IMR-90 (cell line): ENCODE data around the gene INPP5B. TPM values are rescaled to one million over a fixed set of nuclear protein-coding genes. Genes with fewer than 3 reads are reported as not detected.

Experiments
- microRNA-seq, 2 experiments: library from miRNA; stranded (forward) in 1 of 2; unstranded in 1 of 2; fragments of 10-50 nt in 1 of 2; fragments of <30 nt in 1 of 2; gene quantifications in 1 of 2; microRNA quantifications in 1 of 2; one replicate each; pipeline versions ENCODE3 to v1.1.0; 2013 to 2020; ENCODE audit not compliant: insufficient read depth in 1 of 2, insufficient read length in 1 of 2, unreplicated experiment in 1 of 2
- polyA plus RNA-seq, 3 experiments: library from polyadenylated mRNA; depleted of rRNA; stranded (reverse); fragments of >200 nt; gene quantifications; 2 replicates each; pipeline ENCODE4 v1.2.3, GENCODE V29; 2012; ENCODE audit warnings: low replicate concordance in 1 of 3
- small RNA-seq, 5 experiments: library from RNA; depleted of rRNA; stranded (forward); fragments of <200 nt; gene quantifications; one replicate each; pipeline ENCODE3, GENCODE V24; 2012
- total RNA-seq: library from RNA; depleted of rRNA; stranded (reverse); fragments of >200 nt; gene quantifications from 2 replicates; pipeline ENCODE4 v1.2.3, GENCODE V29; 2012; rRNA removed

Gene INPP5B
- total and polyA plus RNA-seq, 2 of the 4 experiments (the other 2 are of a cell fraction), result 9.4 to 20.4 TPM

Small RNAs within 50 kb of the gene (microRNA-seq; reads per million reads assigned to microRNA genes)
- gene RF00017 (ENCODE audit: insufficient read depth, insufficient read length) (not detected), gene RF00092 (ENCODE audit: insufficient read depth, insufficient read length) (not detected), gene RNU6-510P (ENCODE audit: insufficient read depth, insufficient read length) (not detected), gene RNU6-584P (ENCODE audit: insufficient read depth, insufficient read length) (not detected)

Small RNAs within 50 kb of the gene (small RNA-seq; reads per million reads assigned to genes)
- gene RF00017, result 0 reads per million in 5 experiments
- gene RF00092, result 0 reads per million in 5 experiments
- 0 to 0.60 (median 0) reads per million in 5 experiments for gene RNU6-510P
- gene RNU6-584P, result 0 reads per million in 5 experiments

Other genes starting within 250 kb of the INPP5B start
- not detected in 2 replicates for gene EPHA10, start 181.9 kb downstream of the INPP5B start, total RNA-seq
- not detected in 2 replicates for gene EPHA10, start 181.9 kb downstream of the INPP5B start, polyA plus RNA-seq (2012; rRNA removed)
- 0.28 and 0.54 TPM in 2 replicates for gene MANEAL, start 153.2 kb downstream of the INPP5B start, total RNA-seq
- gene MANEAL, start 153.2 kb downstream of the INPP5B start, polyA plus RNA-seq (2012; rRNA removed), result 0.46 and 0.55 TPM in 2 replicates
- gene C1orf122, start 139.3 kb downstream of the INPP5B start, total RNA-seq, result 2.0 and 2.2 TPM in 2 replicates
- gene C1orf122, start 139.3 kb downstream of the INPP5B start, polyA plus RNA-seq (2012; rRNA removed), result 13.6 and 27.6 TPM in 2 replicates
- 19.2 and 21.7 TPM in 2 replicates for gene YRDC, start 138.8 kb downstream of the INPP5B start, total RNA-seq
- 21.0 and 25.0 TPM in 2 replicates for gene YRDC, start 138.8 kb downstream of the INPP5B start, polyA plus RNA-seq (2012; rRNA removed)
- gene MTF1, start 87.5 kb downstream of the INPP5B start, total RNA-seq, result 2.2 and 2.3 TPM in 2 replicates
- gene MTF1, start 87.5 kb downstream of the INPP5B start, polyA plus RNA-seq (2012; rRNA removed), result 4.7 and 5.0 TPM in 2 replicates
- 90.0 and 109 TPM in 2 replicates for gene SF3A3, start 43.0 kb upstream of the INPP5B start, total RNA-seq
- 35.7 and 39.9 TPM in 2 replicates for gene SF3A3, start 43.0 kb upstream of the INPP5B start, polyA plus RNA-seq (2012; rRNA removed)
- 7.2 and 11.5 TPM in 2 replicates for gene FHL3, start 58.5 kb upstream of the INPP5B start, total RNA-seq
- gene FHL3, start 58.5 kb upstream of the INPP5B start, polyA plus RNA-seq (2012; rRNA removed), result 26.0 and 27.1 TPM in 2 replicates
- 27.8 and 58.3 TPM in 2 replicates for gene UTP11, start 65.7 kb upstream of the INPP5B start, total RNA-seq
- 19.3 and 22.0 TPM in 2 replicates for gene UTP11, start 65.7 kb upstream of the INPP5B start, polyA plus RNA-seq (2012; rRNA removed)
- gene POU3F1, start 99.7 kb upstream of the INPP5B start, total RNA-seq, result not detected in 2 replicates
- gene POU3F1, start 99.7 kb upstream of the INPP5B start, polyA plus RNA-seq (2012; rRNA removed), result not detected in 2 replicates